ENCODE data around the gene CCDC6.
"Not testable (repeated sequence)": the region's sequence is repeated elsewhere in the genome, so short reads cannot be mapped to it uniquely, and the experiment has no call there.

The CCDC6 gene

GRCh38 chr10:59906417-59907202 is at the start of gene CCDC6:
CCDC6 (minus strand) TSS chr10:59906556; CDS start chr10:59906424, 132 bp downstream.
- DNase-seq: peak; percentile 92

GRCh38 chr10:59954296-59954695 is 47.9 kb upstream of the CCDC6 start:
- no peak for DNase-seq

GRCh38 chr10:59953711-59954110 is 47.4 kb upstream of the CCDC6 start:
- DNase-seq: not testable (repeated sequence)

- no peak for DNase-seq
Observed at GRCh38 chr10:59950105-59950504, 43.7 kb upstream of the CCDC6 start.

GRCh38 chr10:59949608-59950007 is 43.3 kb upstream of the CCDC6 start:
- no peak for DNase-seq

- DNase-seq: no peak
Observed at GRCh38 chr10:59945991-59946390, 39.6 kb upstream of the CCDC6 start.

- no peak for DNase-seq
Observed at GRCh38 chr10:59945590-59945989, 39.2 kb upstream of the CCDC6 start.

GRCh38 chr10:59944339-59944935 is 38.1 kb upstream of the CCDC6 start:
- no peak for DNase-seq

GRCh38 chr10:59942556-59942955 is 36.2 kb upstream of the CCDC6 start:
- no peak for DNase-seq

GRCh38 chr10:59937720-59938119 is 31.4 kb upstream of the CCDC6 start:
- DNase-seq: no peak

GRCh38 chr10:59934701-59935100 is 28.3 kb upstream of the CCDC6 start:
- no peak for DNase-seq

GRCh38 chr10:59930788-59931521 is 24.6 kb upstream of the CCDC6 start:
- DNase-seq: not testable (repeated sequence)

- no peak for DNase-seq
Observed at GRCh38 chr10:59926086-59926485, 19.7 kb upstream of the CCDC6 start.

GRCh38 chr10:59922907-59923306 is 16.6 kb upstream of the CCDC6 start:
- no peak for DNase-seq

GRCh38 chr10:59917922-59918321 is 11.6 kb upstream of the CCDC6 start:
- DNase-seq: no peak

GRCh38 chr10:59913547-59914237 is 7.3 kb upstream of the CCDC6 start:
- no peak for DNase-seq

GRCh38 chr10:59910867-59911266 is 4.5 kb upstream of the CCDC6 start:
- DNase-seq: no peak

- no peak for DNase-seq
Observed at GRCh38 chr10:59909815-59910214, 3.5 kb upstream of the CCDC6 start.

- DNase-seq: no peak
Observed at GRCh38 chr10:59908808-59909143, 2.4 kb upstream of the CCDC6 start.

GRCh38 chr10:59907918-59908807 is 1.8 kb upstream of the CCDC6 start:
- peak; percentile 63 for DNase-seq

GRCh38 chr10:59907537-59907917 is 1.2 kb upstream of the CCDC6 start:
- DNase-seq: peak; percentile 18

GRCh38 chr10:59905731-59906416 is 482 bp downstream of the CCDC6 start:
- peak; percentile 10 for DNase-seq
